ENCODE data around the gene PARD3B. TPM values are rescaled to one million over a fixed set of nuclear protein-coding genes. Genes with fewer than 3 reads are reported as not detected.

The PARD3B gene
- total RNA-seq, 2 donors from 2014 or later, result 14.7 to 25.0 TPM

DNA sequence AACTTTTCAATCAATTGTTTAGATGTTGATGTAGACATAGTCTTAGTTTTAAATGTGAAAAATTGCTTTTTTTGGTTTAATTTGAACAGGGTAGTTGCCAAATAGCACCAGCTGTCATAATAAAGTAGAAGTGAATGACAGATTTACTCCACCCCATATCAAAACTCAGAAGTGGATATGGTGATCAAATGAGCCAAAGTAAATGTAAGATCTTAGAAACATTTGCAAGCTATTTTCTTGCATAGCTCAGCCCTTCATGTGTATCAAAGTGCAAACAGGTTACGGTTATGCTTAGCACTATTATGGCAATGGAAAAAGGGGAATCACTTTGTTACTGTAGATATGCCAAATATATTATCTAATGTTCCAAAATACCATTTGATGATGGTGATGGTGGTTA, 596.1 kb downstream of the PARD3B start:
- Histone ChIP-seq H3K9me3 (no peaks in the 10 kb centered on the region), H3K4me1 (replicated peaks) (no peaks in the 10 kb centered on the region), H3K27me3 (replicated peaks; ENCODE audit: insufficient read depth) (no peaks in the 10 kb centered on the region), H3K36me3 (no peaks in the 10 kb centered on the region), H3K4me3 (no peak overlapping the region), H3K27ac (no peak overlapping the region)
- no peak for DNase-seq (ENCODE audit: low spot score)
- no peak for TF ChIP-seq CTCF (IDR thresholded peaks at IDR 0.05)
- no peak for TF ChIP-seq POLR2AphosphoS5 (IDR thresholded peaks at IDR 0.05)
- TF ChIP-seq POLR2A (IDR thresholded peaks at IDR 0.05), result no peak
- 83% methylated on average over 1 of the region's 1 CpG for WGBS
- intact Hi-C loops (cut with DNase I), result no loop called here

DNA sequence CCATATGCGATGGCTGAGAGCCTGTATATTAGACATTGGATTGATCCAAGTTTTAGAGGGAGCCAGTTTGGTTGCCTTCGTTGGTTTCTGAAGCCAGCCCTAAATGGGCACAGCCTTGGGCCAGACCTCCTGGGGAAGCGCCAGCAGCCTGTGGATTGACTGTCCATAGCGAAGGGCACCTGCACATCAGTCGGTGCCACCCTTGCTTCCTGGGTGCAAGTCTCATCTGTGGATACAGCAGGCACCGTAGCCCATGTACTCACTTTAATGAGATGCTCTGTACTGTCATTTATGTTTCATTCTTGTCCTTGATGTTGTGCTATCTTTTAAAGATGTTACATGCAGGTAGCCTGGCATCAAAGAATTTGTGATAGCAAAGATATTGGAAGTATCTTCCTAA, 600.6 kb downstream of the PARD3B start:
- no peak for TF ChIP-seq POLR2A (IDR thresholded peaks at IDR 0.05)
- no peak for TF ChIP-seq POLR2AphosphoS5 (IDR thresholded peaks at IDR 0.05)
- TF ChIP-seq CTCF (IDR thresholded peaks at IDR 0.05), result no peak
- 98% methylated on average over 6 of the region's 6 CpGs for WGBS
- Histone ChIP-seq H3K36me3 (no peaks in the 10 kb centered on the region), H3K4me3 (no peak overlapping the region), H3K9me3 (no peaks in the 10 kb centered on the region), H3K27me3 (replicated peaks; ENCODE audit: insufficient read depth) (no peaks in the 10 kb centered on the region), H3K27ac (no peak overlapping the region), H3K4me1 (replicated peaks) (no peaks in the 10 kb centered on the region)
- no peak for DNase-seq (ENCODE audit: low spot score)
- intact Hi-C loops (cut with DNase I), result no loop called here

- 81% methylated on average over 2 of the region's 2 CpGs for WGBS
- intact Hi-C loops (cut with DNase I), result no loop called here
- Histone ChIP-seq H3K4me1 (replicated peaks) (no peaks in the 10 kb centered on the region), H3K9me3 (no peaks in the 10 kb centered on the region), H3K4me3 (no peak overlapping the region), H3K27me3 (replicated peaks; ENCODE audit: insufficient read depth) (no peaks in the 10 kb centered on the region), H3K27ac (no peak overlapping the region), H3K36me3 (no peaks in the 10 kb centered on the region)
- no peak for DNase-seq (ENCODE audit: low spot score)
- TF ChIP-seq CTCF (IDR thresholded peaks at IDR 0.05) (no peak), POLR2A (IDR thresholded peaks at IDR 0.05) (no peak), POLR2AphosphoS5 (IDR thresholded peaks at IDR 0.05) (no peak)
These were observed 603.5 kb downstream of the PARD3B start for GRCh38 chr2:205148755-205149154.

DNA sequence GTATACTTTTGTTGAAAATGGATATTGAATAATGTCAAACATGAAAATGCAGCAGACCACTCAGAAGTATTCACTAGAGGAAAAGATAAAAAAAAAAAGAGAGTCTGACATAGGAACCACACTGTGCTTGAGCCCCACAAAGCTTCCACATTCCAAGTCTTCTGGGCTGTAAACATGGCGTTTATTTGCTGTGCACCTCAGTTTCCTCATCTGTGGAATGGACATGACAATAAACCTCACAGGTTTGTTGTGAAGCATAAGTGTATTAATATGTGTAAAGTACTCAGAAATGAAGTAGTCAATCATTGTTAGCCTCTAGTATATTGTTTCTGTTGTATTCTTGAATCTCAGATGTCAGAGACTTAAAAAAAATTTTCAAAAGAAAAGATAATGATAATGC, 611.2 kb downstream of the PARD3B start:
- Histone ChIP-seq H3K36me3 (no peaks in the 10 kb centered on the region), H3K27ac (no peak overlapping the region), H3K4me3 (no peak overlapping the region), H3K4me1 (replicated peaks) (no peaks in the 10 kb centered on the region), H3K27me3 (replicated peaks; ENCODE audit: insufficient read depth) (no peaks in the 10 kb centered on the region), H3K9me3 (no peaks in the 10 kb centered on the region)
- TF ChIP-seq POLR2A (IDR thresholded peaks at IDR 0.05), result no peak
- no peak for TF ChIP-seq CTCF (IDR thresholded peaks at IDR 0.05)
- intact Hi-C loops (cut with DNase I), result no loop called here
- WGBS, result 97% methylated on average over 1 of the region's 1 CpG
- no peak for DNase-seq (ENCODE audit: low spot score)

- Histone ChIP-seq H3K27ac (no peak overlapping the region), H3K9me3 (no peaks in the 10 kb centered on the region), H3K36me3 (no peaks in the 10 kb centered on the region), H3K4me3 (no peak overlapping the region), H3K4me1 (replicated peaks) (no peaks in the 10 kb centered on the region), H3K27me3 (replicated peaks; ENCODE audit: insufficient read depth) (no peaks in the 10 kb centered on the region)
- no peak for DNase-seq (ENCODE audit: low spot score)
- 92% methylated on average over 6 of the region's 6 CpGs for WGBS
- no peak for TF ChIP-seq POLR2AphosphoS5 (IDR thresholded peaks at IDR 0.05)
- TF ChIP-seq POLR2A (IDR thresholded peaks at IDR 0.05), result no peak
- no peak for TF ChIP-seq CTCF (IDR thresholded peaks at IDR 0.05)
- intact Hi-C loops (cut with DNase I), result no loop called here
These were observed 613.1 kb downstream of the PARD3B start for GRCh38 chr2:205158404-205158803.

Measured in prostate gland (tissue), 2 donors.